ENCODE results near the gene PTPRR. TPM values are rescaled to one million over a fixed set of nuclear protein-coding genes. Genes with fewer than 3 reads are reported as not detected.

PTPRR gene
- total and polyA plus RNA-seq, 2 of the 4 experiments (the other 2 are of a cell fraction): 0.18 to 0.21 TPM

- no peak for TF ChIP-seq ELK1 (IDR thresholded peaks at IDR 0.05; ENCODE audit: borderline replicate concordance, low read depth, low read length)
- TF ChIP-seq RFX5 (IDR thresholded peaks at IDR 0.05; ENCODE audit: low read depth, low read length): no peak
- no peak for TF ChIP-seq BHLHE40 (IDR thresholded peaks at IDR 0.05; ENCODE audit: low read depth, low read length)
- TF ChIP-seq CEBPB (IDR thresholded peaks at IDR 0.05; ENCODE audit: low read depth, low read length): no peak
- no peak for TF ChIP-seq FOS (IDR thresholded peaks at IDR 0.05; ENCODE audit: low read depth, low read length)
- no peak for TF ChIP-seq USF2 (IDR thresholded peaks at IDR 0.05; ENCODE audit: low read depth, low read length)
- TF ChIP-seq CTCF (conservative IDR thresholded peaks at IDR 0.05; ENCODE audit: low read depth, low read length): no peak
- no peak for TF ChIP-seq CHD1 (IDR thresholded peaks at IDR 0.05; ENCODE audit: low read depth, low read length)
- TF ChIP-seq MAFK (IDR thresholded peaks at IDR 0.05; ENCODE audit: low read depth, low read length): no peak
- no peak for TF ChIP-seq NFE2L2 (IDR thresholded peaks at IDR 0.05; ENCODE audit: low read depth, low read length)
- no peak for TF ChIP-seq MAZ (IDR thresholded peaks at IDR 0.05; ENCODE audit: borderline replicate concordance, low read depth, low read length)
- no peak for TF ChIP-seq MXI1 (IDR thresholded peaks at IDR 0.05; ENCODE audit: borderline replicate concordance, low read depth, low read length)
- TF ChIP-seq RAD21 (IDR thresholded peaks at IDR 0.05; ENCODE audit: low read length): no peak
- TF ChIP-seq POLR2A (IDR thresholded peaks at IDR 0.05; ENCODE audit: low read depth, low read length): no peak
- no peak for TF ChIP-seq SMC3 (IDR thresholded peaks at IDR 0.05; ENCODE audit: low read depth, low read length)
- TF ChIP-seq RCOR1 (IDR thresholded peaks at IDR 0.05; ENCODE audit: insufficient replicate concordance, low read length): no peak
- H3K36me3 ChIP-seq (ENCODE audit: control insufficient read depth, insufficient read depth, low read length): no peaks in the 10 kb centered on the region
- DNase-seq (no peak), ATAC-seq (ENCODE audit: low read depth) (no peak)
- no peak overlapping the region for H2BK5ac ChIP-seq (ENCODE audit: low read depth, low read length, poor library complexity, severe bottlenecking)
- in situ Hi-C loops (cut with MboI; ENCODE audit: low sequenced_read_pairs) (no loop called here), dilution Hi-C loops (cut with HindIII; ENCODE audit: low sequenced_read_pairs, unreplicated experiment) (no loop called here), intact Hi-C loops (cut with micrococcal nuclease) (no loop called here)
- H3K9ac ChIP-seq (ENCODE audit: low read depth, low read length): no peak overlapping the region
- ChIA-PET CTCF (no interaction called here), POLR2A (ENCODE audit: unreplicated experiment) (no interaction called here)
- no peak overlapping the region for H3K18ac ChIP-seq (ENCODE audit: low read depth, low read length)
- H3K27me3 ChIP-seq (ENCODE audit: control insufficient read depth, insufficient read depth, low read length): no peaks in the 10 kb centered on the region; the same call in 1 of the 2 replicates
- H2AFZ ChIP-seq (replicated peaks; ENCODE audit: low read length, poor library complexity): no peak overlapping the region
- no peak overlapping the region for H3K4me2 ChIP-seq (ENCODE audit: low read depth, low read length)
- no peak overlapping the region for H4K5ac ChIP-seq (ENCODE audit: low read depth, low read length)
- WGBS, 2 experiments (ENCODE audit: extremely low coverage in 2 of 2, insufficient read length in 1 of 2): no CpG with 5 or more reads among the region's 1 CpG
- H2AK9ac ChIP-seq (replicated peaks; ENCODE audit: low read depth, low read length, poor library complexity): no peak overlapping the region
- no peak overlapping the region for H3K14ac ChIP-seq (replicated peaks; ENCODE audit: low read depth, low read length)
- no peak overlapping the region for H4K8ac ChIP-seq (ENCODE audit: low read depth in 2 of 2, low read length in 2 of 2)
- no peak overlapping the region for H3K23ac ChIP-seq (ENCODE audit: low read depth, low read length)
- H3K9me3 ChIP-seq (ENCODE audit: control insufficient read depth, insufficient read depth, low read length): no peaks in the 10 kb centered on the region
- H2AK5ac ChIP-seq (ENCODE audit: low read depth, low read length): no peak overlapping the region
- H3K27ac ChIP-seq (ENCODE audit: insufficient read depth, low read length): no peak overlapping the region
- H3K4me1 ChIP-seq (ENCODE audit: control insufficient read depth, insufficient read depth, low read length): no peaks in the 10 kb centered on the region
- no peak overlapping the region for H3K56ac ChIP-seq (ENCODE audit: extremely low read depth, insufficient read depth, low read length)
- no peak overlapping the region for H2BK15ac ChIP-seq (ENCODE audit: low read depth, low read length)
- no peak overlapping the region for H3K4me3 ChIP-seq (ENCODE audit: insufficient read depth, low read depth, low read length)
- H2BK20ac ChIP-seq (ENCODE audit: low read depth, low read length): no peak overlapping the region
- no peak overlapping the region for H4K91ac ChIP-seq (ENCODE audit: insufficient read depth, low read depth, low read length)
- H3K9me1 ChIP-seq (ENCODE audit: insufficient read depth, low read length): no peaks in the 10 kb centered on the region
- H2BK120ac ChIP-seq (ENCODE audit: low read depth, low read length): no peak overlapping the region
- H4K20me1 ChIP-seq (ENCODE audit: insufficient read depth, low read length): no peaks in the 10 kb centered on the region
- no peaks in the 10 kb centered on the region for H3K79me1 ChIP-seq (ENCODE audit: low read depth in 1 of 2, low read length in 2 of 2)
- no TSS peak for BruUV-seq (replicated peaks)
- no peak overlapping the region for H3K4ac ChIP-seq (ENCODE audit: low read depth, low read length)
Measured at GRCh38 chr12:70757830-70758493, 162.6 kb downstream of the PTPRR start.

Data from IMR-90 (cell line).